Inferior parietal cortex (tissue), 1 donor: ENCODE data around the gene CASP1.
"Not testable (repeated sequence)": the region's sequence is repeated elsewhere in the genome, so short reads cannot be mapped to it uniquely, and the experiment has no call there.

Experiments used
- DNase-seq: peaks from one replicate; pipeline ENCODE4 v3.0.0-alpha.2; 2016; ENCODE audit errors: extremely low spot score

The CASP1 gene

DNA sequence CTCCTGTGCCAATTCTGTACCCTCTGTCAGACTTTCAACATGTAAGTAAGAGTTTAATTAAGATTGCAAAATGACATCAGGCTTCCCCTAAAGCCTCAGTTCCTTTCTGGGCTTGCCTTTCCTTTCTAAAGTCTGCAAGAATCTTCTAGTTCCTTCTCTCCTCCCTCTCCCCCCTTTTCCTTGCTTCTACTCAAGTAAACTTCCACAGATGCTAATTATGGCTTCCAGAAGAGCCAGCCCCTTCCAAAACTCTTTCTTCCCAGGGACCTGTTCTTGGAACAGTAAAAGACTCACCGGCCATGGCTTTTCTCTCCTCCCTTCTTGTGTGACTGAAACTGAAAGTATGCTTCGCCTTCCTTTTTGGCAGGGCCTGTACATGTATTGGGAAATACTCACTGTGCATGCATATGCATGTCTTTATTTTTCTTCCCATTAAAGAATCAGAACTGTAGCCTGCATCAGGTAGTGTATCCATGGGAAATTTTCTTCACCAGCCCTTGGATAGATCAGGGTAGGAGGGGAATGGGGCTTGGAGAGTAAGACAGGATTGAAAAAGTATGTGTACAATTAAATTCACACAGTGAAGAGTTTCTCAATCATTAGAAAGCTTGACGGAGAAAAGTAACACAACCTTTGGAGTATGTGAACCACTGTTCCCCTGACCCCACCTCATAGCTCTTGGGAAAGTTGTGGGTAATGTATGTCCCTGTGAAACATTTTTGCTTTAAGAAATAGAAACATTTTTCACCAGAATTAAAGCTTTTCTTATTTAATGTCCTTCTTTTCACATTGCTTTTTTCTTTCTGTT is at the start of gene CASP1:
Gene CASP1 (minus strand): TSS at position 332 of the 808 bp plus-strand sequence. CDS start 31 bp downstream, at position 301.
- DNase-seq: no peak

DNA sequence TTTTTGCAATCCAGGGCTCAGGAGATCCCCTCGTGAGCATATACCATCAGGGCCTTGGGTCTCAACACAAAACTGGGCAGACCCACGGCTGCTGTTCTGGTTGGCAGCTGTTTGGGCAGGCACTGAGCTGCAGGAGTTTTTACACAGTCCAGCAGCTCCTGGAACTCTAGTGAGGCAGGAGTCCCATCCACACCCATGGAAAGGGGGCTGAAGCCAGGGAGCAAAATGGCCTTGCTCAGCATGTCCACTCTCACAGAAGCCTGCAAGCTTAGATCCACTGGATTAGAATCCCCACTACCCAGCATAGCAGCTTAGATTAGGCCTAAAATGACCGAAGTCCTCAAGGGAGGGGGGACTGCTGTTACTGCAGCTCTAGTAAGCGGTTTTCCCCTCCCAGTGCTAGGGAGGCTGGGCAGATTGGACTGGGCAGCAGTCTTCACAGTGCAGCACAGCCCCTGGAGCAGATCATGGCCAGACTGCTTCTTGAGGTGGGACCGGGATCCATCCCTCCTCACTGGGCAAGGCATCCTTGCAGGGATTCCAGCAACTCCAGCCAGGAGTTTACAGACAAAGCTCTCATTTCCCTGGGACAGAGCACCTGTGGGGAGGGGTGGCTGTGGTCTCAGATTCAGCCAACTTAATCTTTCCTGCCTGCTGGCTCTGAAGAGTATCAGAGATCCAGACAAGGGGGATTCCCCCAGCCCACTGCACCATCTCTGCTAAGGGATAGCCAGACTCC is 46.6 kb upstream of the CASP1 start:
- DNase-seq: no peak

DNA sequence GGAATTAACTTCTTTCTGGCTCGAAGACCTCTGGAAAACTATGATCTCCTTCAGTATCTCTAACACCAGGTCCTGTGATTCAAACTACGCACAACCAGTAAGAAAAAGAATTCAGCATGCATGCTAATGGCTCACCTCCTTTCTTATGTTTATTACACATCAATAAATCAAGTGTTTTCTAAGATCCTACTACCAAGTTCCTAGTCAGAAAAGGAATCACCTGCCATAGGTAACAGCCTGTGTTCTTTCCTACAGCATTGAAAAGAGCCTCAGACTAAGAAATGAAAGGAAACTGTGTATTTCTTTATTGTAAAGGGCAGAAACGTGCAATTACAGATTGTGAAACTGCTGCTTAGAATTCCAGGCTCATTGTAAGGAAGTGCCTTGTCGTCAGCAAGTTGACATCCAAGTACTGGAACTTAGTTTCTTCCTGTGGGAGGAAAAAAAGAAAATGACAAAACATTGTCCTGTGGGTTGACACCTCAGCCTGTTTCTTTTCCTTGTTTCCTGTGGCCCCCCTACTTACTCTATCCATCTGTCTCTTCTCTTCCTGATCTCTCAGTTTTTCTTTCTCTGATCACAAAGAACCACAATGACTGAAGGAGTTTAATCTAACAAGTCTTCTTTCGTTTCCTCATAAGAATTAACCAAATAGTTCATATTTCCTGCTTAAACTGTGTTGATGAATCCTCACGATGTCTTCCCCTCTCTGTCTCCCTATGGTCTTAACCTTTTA is 45.4 kb upstream of the CASP1 start:
- DNase-seq: not testable (repeated sequence)

DNA sequence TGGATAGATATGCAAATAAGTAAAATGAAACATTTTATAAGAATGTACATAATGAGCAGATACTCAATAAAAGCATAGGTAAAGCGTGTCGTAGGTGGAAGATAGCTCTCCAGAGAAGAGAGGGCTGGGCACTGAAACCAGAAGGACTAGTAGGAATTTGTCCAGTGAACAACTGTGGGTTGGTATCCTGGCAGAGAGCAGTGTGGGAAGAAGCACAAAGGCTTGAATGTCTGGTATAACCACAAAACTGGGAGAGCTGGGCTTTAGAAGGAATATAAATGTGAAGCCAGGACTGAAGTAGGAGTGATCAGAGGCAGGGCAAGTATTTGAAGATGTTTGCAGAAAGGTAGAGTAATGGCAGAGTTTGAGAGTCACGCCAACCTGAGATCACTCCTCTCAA is 43.3 kb upstream of the CASP1 start:
- no peak for DNase-seq

DNA sequence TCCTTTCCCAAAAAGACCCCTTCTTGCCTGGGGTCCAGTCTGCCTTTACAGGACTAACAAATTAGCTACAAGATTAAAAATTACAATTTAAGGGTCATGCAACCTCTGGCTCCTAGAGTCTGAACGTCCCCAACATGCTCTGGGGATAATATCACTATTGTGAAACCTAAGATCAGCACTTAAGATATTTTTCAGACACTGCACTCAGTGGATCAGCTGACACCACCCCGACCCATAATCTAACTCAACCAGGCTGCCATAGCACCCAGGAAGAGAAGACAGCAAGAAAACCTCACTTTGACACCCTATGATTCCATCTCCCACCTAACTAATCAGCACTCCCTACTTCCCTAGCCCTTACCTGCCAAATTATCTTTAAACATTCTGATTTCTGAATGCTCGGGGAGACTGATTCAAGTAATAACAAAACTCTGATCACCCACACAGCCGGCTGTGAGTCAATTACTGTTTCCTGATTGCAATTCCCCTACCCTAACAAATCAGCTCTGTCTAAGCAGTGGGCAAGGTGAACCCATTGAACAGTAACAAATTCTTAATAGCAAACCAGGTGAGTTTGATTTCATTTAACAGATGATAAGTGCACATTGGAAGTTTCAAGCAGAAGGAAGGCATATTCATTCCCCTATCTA is 42.3 kb upstream of the CASP1 start:
- not testable (repeated sequence) for DNase-seq

DNA sequence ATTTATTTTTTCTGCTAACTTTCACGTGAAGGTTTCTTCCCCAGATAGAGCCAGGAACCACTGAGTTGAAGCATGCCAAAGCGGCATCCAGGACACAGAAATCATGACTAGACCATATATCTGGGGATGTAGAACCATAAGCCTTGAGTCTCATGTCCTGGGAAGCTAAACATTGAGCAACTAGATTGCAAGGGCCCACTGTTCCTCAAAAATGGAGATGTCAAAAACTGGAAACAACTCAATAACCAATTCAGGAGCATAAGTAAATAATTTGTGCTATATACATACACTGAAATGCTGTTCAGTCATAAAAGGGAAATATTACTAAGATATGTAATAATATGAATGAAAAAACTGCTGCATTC is 39.2 kb upstream of the CASP1 start:
- DNase-seq: no peak

DNA sequence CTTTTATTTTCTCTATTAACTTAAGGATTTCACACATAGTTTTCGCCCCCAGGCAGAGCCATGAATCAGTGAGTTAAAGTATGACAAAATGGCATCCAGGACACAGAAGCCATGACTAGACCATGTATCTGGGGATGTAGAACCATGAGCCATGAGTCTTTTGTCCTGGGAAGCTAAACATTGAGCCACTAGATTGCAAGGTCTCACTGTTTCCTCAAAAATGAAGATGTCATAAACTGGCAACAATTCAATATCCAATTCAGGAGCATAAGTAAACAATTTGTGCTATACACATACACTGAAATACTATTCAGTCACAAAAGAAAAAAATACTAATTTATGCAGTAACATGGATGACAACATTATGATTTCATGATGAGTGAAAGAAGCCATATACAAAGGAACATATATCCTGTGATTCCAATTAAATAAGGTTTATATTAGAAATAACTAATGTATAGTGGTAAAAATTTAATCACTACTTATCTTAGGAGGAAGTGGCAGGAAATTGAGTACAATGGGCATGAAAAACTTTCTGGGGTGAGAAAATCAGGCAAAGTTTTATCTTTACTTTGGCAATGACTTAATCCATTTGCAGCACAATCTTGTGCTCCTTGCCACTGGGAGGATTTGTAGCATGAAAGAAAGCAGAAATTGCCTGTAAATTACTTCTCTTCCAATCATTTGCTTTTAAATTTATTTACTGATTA is 38.7 kb upstream of the CASP1 start:
- no peak for DNase-seq

DNA sequence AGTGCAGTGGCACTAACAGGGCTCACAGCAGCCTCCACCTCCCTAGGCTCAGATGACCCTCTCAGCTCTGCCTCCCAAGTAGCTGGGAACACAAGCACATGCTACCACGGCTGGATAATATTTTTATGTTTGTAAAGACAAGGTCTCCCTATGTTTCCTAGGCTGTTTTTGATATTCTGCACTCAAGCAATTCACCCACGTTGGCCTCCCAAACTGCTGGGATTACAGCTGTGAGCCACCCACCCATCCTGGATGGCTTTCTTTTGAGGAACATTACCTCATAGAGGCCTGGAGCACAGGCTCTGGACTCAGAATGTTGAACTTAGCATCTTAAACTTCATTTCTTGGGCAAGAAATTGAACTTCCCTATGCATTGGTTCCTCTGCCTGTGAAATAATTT is 37.1 kb upstream of the CASP1 start:
- not testable (repeated sequence) for DNase-seq

DNA sequence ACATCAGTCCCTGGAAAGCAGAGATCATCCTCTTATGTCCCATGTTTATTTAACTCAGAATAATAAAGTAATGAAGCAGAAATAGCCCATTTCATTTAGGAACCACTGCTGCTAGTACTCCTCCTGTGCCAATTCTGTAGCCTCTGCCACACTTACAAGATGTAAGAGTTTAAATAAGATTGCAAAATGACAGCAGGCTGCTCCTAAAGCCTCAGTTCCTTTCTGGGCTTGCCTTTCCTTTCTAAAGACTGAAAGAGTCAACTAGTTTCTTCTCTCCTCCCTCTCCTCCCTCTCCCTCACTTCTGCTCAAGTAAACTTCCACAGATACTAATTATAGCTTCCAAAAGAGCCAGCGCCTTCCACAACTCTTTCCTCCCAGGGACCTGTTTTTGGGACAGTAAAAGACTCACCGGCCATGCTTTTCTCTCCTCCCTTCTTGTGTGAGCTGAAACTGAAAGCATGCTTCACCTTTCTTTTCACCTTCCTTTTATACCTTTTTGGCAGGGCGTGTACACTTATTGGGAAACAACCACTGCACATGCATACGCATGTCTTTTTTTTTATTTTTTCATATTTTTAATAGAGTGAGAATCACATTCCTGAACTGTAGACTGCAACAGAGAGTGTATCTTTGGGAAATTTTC is 36.3 kb upstream of the CASP1 start:
- DNase-seq: no peak

DNA sequence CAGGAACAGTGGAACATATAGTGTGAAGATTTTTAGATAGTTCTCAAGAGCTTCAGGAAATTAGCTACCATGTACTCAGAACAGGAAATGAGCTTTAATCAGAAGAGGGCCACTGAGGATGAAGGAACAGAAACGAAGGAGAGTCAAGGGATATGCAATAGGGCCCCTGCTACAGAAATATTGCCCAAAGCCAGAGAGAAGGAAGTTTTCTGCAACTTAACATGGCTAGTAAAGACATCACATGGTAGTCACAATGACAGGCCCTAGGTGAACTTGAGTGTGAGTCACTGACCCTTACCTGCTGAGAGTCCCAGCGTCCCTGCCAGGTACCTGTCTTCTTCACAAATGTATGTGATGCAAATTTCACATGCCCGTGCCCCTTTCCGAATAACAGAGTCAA is 35.4 kb upstream of the CASP1 start:
- no peak for DNase-seq

DNA sequence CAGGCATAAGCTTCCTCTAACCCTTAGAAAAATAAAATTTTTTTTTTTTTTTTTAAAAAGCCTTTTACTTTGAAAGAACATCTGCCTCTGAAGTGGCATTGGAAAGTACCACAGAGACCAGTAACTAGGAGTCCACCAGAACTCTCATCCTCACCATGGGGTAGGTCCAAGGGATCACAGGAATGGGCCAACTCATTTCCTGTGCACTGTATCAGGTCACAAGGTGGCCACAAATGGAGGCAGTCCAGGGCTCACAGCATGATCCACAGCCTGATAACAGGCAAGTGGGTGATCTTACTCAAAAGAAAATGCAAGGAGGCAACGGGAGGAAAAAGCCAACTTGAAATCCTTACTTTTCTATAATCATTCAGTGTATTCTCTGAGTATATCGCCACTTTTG is 34.8 kb upstream of the CASP1 start:
- DNase-seq: not testable (repeated sequence)

DNA sequence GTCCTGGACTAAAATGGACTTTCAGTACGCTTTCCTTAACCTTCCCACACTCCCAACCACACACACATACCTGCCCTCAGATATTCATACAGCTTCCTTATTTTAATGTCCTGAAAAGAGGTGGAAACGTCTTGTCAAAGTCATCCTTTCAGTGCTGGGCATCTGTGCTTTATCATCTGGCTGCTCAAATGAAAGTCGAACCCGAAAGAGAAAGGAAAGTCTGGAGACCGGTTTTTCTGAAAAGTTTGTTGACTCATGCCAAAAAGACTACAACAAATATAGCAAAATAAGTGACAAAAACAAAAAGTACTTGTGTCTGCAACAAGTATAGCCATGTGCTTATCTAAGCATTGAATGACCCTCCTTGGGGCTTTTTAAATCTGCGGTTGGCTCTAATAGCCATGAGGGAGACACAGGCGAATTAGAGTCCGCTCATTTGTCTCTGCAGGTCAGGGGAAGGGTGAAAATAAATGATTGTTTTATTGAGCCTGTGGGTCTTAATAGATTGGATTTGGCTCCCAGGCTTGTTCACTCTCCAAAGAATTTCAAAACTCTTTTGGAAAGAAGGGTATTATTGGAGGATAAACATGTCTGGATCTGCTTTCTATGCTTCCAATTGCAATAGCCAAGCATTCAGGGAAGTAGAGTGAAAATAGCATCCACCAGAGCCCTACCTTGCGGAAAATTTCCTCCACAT is 28.4 kb upstream of the CASP1 start:
- DNase-seq: not testable (repeated sequence)

DNA sequence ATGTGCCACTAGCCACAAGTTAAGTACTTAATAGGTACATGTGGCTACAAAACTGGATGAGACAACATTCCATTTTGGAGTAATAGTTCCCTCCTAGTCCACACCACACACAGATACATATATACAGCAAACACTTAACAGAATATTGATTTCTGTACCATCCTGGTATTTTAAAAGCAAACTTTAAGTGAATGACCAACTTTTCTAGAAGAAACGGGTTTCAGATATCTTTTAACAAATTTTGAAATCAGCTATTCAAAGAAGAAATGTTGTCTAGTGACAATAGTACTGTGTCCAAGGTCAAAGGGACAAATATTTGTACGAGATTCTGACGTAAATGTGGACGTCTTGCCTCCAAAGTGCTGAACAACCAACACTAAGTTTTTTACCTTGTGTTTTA is 22.5 kb upstream of the CASP1 start:
- no peak for DNase-seq

DNA sequence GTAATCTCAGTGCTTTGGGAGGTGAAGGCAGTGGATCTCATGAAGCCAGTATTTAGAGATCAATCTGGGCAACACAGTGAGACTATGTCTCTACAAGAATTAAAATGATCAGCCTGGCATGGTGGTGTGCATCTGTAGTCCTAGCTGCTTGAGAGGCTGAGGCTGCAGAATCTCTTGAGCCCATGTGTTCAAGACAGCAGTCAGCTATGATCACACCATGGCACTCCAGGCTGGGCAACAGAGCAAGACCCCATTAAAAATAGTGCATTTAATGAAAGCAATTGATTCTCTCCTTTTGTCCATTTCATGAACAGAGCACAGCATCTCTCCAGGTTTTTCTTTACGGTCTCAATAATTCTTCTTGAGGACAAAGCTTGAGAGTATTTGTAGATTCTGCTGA is 21.5 kb upstream of the CASP1 start:
- DNase-seq: no peak

DNA sequence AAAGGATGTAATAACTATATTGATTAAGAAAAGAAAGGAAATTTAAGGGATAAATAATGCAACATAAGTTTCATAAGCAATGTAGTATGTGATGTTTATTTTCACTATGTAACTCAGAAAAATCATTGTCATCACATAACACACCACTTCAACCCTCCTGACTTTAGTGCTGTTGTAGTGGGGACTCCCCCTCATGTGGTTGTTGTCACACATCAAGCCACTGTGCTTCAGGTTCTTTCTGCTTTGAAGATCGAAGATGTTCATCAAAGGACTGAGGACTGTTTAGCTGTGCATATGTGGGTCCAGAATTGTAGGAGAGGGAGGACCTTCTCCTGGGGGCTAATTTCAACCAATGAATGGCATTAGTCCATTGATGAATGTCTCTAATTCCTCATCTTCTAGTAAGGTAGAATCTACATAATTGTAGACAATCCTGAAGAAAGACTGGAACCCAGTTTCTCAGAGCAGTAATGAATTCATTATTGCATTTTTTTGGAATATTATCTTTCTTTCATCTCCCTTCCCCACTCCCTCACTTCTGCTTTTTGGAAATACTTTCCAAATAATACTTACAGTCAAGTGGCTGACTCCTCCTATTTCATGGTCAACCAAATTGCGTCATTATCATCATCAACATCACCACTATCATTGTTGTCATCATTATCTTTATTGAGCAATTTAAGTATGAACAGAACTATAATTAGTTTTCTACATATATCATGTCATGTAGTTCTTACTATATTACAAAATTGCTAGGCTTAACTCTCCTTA is 20.0 kb upstream of the CASP1 start:
- DNase-seq: no peak

DNA sequence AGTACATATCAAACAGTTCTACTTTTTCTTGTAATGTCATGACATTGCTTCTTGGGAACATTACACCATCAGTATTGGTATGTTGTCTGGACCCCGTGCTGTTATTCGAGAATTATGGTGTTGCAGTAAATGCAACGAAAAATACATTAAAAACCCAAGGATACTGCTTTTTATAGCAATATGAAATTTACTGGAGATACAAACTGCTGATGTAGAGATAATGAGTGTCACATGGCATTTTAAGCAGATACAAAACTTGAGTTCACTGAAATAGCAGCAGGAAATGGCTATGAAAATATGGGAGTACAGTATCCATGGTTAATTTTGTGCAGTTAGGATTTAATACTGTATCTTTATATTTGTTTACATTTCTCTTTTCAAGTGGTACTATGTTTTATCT is 17.5 kb upstream of the CASP1 start:
- no peak for DNase-seq

DNA sequence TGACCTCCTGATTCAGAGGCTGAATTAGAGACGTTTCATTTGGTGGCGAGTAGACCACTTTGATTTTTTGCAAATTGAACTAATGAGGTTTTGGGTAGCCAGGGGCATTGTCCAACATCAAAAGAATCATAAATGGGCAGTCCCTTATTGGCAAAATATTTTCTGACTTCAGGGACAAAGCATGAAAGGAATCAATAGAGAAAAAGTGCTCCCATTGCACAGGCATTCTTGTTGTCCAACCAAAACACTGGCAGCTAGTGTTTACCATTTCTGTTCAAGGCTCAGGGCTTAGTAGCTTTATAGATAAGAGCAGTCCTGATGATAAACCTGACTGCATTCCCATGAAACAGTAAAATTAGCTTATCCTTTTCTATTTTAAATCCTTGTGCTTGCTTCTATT is 16.6 kb upstream of the CASP1 start:
- no peak for DNase-seq

DNA sequence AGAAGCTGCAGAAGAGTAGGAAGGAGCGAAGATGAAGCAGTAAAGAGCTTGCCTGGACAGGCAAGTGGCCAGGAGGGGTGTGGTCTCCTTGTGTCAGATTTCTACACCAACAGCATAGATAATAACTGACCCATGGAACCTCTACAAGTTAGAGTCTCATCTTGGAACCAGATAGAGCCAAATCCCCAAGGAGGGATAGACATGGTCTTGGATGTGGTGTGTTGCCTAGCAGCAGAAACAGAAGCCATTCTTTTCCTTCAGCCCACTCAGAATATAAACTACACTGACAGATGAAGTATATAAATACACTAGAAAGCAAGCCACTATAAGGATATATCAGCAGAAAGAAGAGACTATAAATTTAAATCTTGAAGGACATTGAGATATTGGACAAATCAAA is 14.5 kb upstream of the CASP1 start:
- DNase-seq: no peak

DNA sequence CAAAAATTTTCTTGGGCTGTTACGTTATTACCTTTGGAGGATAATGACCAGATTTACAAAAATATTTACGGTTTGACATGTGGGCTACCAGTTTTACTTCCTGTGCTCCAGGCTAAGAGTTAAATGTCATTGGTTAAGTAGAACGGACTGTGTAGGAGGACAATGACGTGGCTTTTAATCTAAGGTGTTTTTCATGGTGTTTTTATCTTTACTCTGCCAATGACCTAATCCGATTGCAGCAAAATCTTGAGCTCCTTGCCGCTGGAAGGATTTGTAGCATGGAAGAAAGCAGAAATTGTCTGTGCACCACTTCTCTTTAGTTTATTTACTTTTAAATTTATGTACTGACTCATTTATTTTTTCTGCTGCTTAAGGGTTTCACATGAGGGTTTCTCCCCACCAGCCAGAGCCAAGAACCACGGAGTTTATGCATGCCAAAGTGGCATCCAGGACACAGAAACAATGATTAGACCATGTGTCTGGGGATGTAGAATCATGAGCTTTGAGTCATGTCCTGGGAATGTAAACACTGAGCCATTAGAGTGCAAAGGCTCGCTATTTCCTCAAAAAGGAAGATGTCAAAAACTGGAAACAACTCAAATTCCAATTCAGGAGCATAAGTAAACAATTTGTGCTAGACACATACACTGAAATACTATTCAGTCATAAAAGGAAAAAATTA is 12.1 kb upstream of the CASP1 start:
- no peak for DNase-seq
